GM10248 (cell line): ENCODE data around the gene CENPB.

ENCODE experiments used
- CTCF ChIA-PET: fragments of 300-600 bp; sonication (Branson Sonifier 250); formaldehyde crosslinking; extraction: SDS; loops from one replicate; lab custom pipeline; 2021; ENCODE audit warnings: antibody characterized with exemption; lab: Yijun Ruan, JAX
- POLR2A ChIA-PET: fragments of 350-650 bp; sonication (Branson Sonifier 250); formaldehyde crosslinking; extraction: SDS; loops from one replicate; lab custom pipeline; 2020; ENCODE audit warnings: antibody characterized with exemption; lab: Yijun Ruan, JAX
- DNase-seq: peaks from one replicate; pipeline ENCODE4 v3.0.0; 2012; ENCODE audit errors: extremely low spot score
- CTCF ChIP-seq: IDR thresholded peaks from 2 replicates; pipeline ENCODE4 v1.5.1; 2012; ENCODE audit warnings: mild to moderate bottlenecking, low read depth; ENCODE audit errors: extremely low read depth, missing control alignments, control extremely low read depth

CENPB gene

GRCh38 chr20:3749689-3750531, 36.6 kb downstream of the CENPB start:
- CTCF ChIA-PET, result interaction anchor here (1.1 to 4.3 kb wide), 6 partner anchors 9 to 322 kb away, joined by 3 to 21 read pairs (median 6); no protein-coding TSS in a partner anchor
- TF ChIP-seq CTCF, result peak; percentile 32
- POLR2A ChIA-PET, result no interaction called here
- DNase-seq, result peak; percentile 72

- DNase-seq, result no peak
- no peak for TF ChIP-seq CTCF
- ChIA-PET POLR2A (no interaction called here), CTCF (interaction anchor here (1.3 to 4.3 kb wide), 4 partner anchors 9 to 186 kb away, joined by 4 to 21 read pairs (median 8); no protein-coding TSS in a partner anchor)
Measured at GRCh38 chr20:3749087-3749688, 37.4 kb downstream of the CENPB start.

GRCh38 chr20:3748073-3748472, 38.5 kb downstream of the CENPB start:
- no peak for DNase-seq
- ChIA-PET CTCF (interaction anchor here (1.1 to 4.3 kb wide), 6 partner anchors 10 to 324 kb away, joined by 3 to 21 read pairs (median 4); no protein-coding TSS in a partner anchor), POLR2A (no interaction called here)
- TF ChIP-seq CTCF, result no peak

- no peak for TF ChIP-seq CTCF
- CTCF ChIA-PET, result interaction anchor here (0.8 to 4.3 kb wide), 7 partner anchors 11 to 325 kb away, joined by 3 to 21 read pairs (median 4); no protein-coding TSS in a partner anchor
- POLR2A ChIA-PET, result no interaction called here
- DNase-seq, result no peak
Measured at GRCh38 chr20:3747471-3747870, 39.1 kb downstream of the CENPB start.

- DNase-seq, result no peak
- CTCF ChIA-PET, result interaction anchor here (1.2 to 6.0 kb wide), 5 partner anchors 8 to 69 kb away, joined by 3 to 23 read pairs (median 5); partner anchors contain the start of gene ADISSP
- POLR2A ChIA-PET, result no interaction called here
- TF ChIP-seq CTCF, result no peak
Measured at GRCh38 chr20:3745686-3746173, 40.8 kb downstream of the CENPB start.

GRCh38 chr20:3744806-3745685, 41.5 kb downstream of the CENPB start:
- CTCF ChIA-PET, result interaction anchor here (1.2 to 6.0 kb wide), 6 partner anchors 9 to 69 kb away, joined by 3 to 23 read pairs (median 4); partner anchors contain the start of gene ADISSP
- DNase-seq, result no peak
- POLR2A ChIA-PET, result interaction anchor here (0.5 kb wide), 1 partner anchor 35 kb away, joined by 7 read pairs; no protein-coding TSS in a partner anchor
- no peak for TF ChIP-seq CTCF
